CD4-positive, CD25-positive, alpha-beta regulatory T cell (primary cell): Measurements from ENCODE around the gene DCAF17. TPM values are rescaled to one million over a fixed set of nuclear protein-coding genes. Genes with fewer than 3 reads are reported as not detected.

ENCODE experiments used
- ATAC-seq, 2 donors: fragments of 150-1000 bp; cut with Tn5 transposase; one replicate each; pipeline ENCODE4 v1.10.0; 2021; ENCODE audit warnings: low read depth in 2 of 2, moderate number of reproducible peaks in 2 of 2, moderate library complexity in 1 of 2
- DNase-seq, 3 donors: peaks; one replicate each; pipeline versions ENCODE4 v3.0.0 to v3.0.0-alpha.2; 2012 to 2022; ENCODE audit warnings: mixed read lengths in 1 of 3
- H3K27ac ChIP-seq: one replicate; pipeline ENCODE4 v1.7.0; 2013; ENCODE audit warnings: mild to moderate bottlenecking, low read length; ENCODE audit not compliant: insufficient read depth, poor library complexity, severe bottlenecking
- H3K27me3 ChIP-seq: one replicate; pipeline ENCODE4 v1.7.0; 2013; ENCODE audit warnings: low read length; ENCODE audit not compliant: control insufficient read depth, insufficient read depth
- H3K36me3 ChIP-seq: one replicate; pipeline ENCODE4 v1.7.0; 2013; ENCODE audit warnings: mild to moderate bottlenecking, low read length, moderate library complexity; ENCODE audit not compliant: control insufficient read depth, insufficient read depth
- H3K4me1 ChIP-seq: 2 replicates; pipeline ENCODE4 v1.7.0; 2013; ENCODE audit warnings: mild to moderate bottlenecking, low read length; ENCODE audit not compliant: insufficient read depth, control insufficient read depth, poor library complexity, severe bottlenecking
- H3K4me3 ChIP-seq: one replicate; pipeline ENCODE4 v1.7.0; 2013; ENCODE audit warnings: low read depth, mild to moderate bottlenecking, low read length, moderate library complexity
- H3K9me3 ChIP-seq, 2 experiments: 1 replicate in 1 of 2; 2 replicates in 1 of 2; pipeline ENCODE4 v1.7.0; 2013; ENCODE audit warnings: low read length in 2 of 2, mild to moderate bottlenecking in 1 of 2, moderate library complexity in 1 of 2; ENCODE audit not compliant: control insufficient read depth in 2 of 2
- H3K27ac Mint-ChIP-seq, 3 donors: one replicate each; pipeline ENCODE4 v1.8.0; 2020 to 2022; ENCODE audit warnings: mild to moderate bottlenecking in 3 of 3, mixed read lengths in 3 of 3, moderate library complexity in 2 of 3
- H3K27me3 Mint-ChIP-seq: one replicate; pipeline ENCODE4 v1.8.0; 2022; ENCODE audit warnings: mild to moderate bottlenecking, mixed read lengths
- H3K36me3 Mint-ChIP-seq: one replicate; pipeline ENCODE4 v1.8.0; 2020; ENCODE audit warnings: mixed read lengths
- H3K4me1 Mint-ChIP-seq, 4 donors: one replicate each; pipeline ENCODE4 v1.8.0; 2020 to 2022; ENCODE audit warnings: mixed read lengths in 4 of 4, mild to moderate bottlenecking in 1 of 4
- H3K4me3 Mint-ChIP-seq, 4 donors: one replicate each; pipeline ENCODE4 v1.8.0; 2020 to 2022; ENCODE audit warnings: mild to moderate bottlenecking in 4 of 4, mixed read lengths in 4 of 4, moderate library complexity in 3 of 4
- H3K9me3 Mint-ChIP-seq, 7 donors: one replicate each; pipeline ENCODE4 v1.8.0; 2020 to 2022; ENCODE audit warnings: mixed read lengths in 7 of 7, mild to moderate bottlenecking in 3 of 7, moderate library complexity in 2 of 7
- polyA plus RNA-seq, 4 donors: library from polyadenylated mRNA; unstranded; fragments of 300-500 nt; fragmentation: Illumina TruSeq; gene quantifications; one replicate each; pipeline ENCODE4 v1.2.3, GENCODE V29; 2021
- total RNA-seq: library from RNA; stranded (reverse); gene quantifications from one replicate; pipeline ENCODE4 v1.2.3, GENCODE V29; 2022

Gene DCAF17
- total and polyA plus RNA-seq, 5 donors from 2014 or later, result 10.3 to 18.4 (median 12.7) TPM

DNA sequence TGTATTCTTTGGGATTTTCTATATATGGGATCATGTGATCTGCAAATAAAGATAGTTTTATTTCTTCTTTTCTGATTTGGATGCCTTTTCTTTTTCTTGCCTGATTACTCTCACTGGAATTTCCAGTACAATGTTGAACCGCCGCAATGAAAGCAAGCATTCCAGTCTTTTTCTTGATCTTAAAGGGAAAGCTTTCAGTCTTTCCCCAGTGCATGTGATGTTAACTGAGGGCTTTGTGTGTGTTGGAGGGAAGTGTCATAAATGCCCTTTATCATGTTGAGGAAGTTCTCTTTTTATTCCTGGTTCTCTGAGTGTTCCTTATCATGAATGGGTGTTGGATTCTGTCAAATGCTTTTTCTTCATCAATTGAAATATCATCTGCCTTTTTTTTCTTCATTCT lies 71.3 kb downstream of the DCAF17 start:
- DNase-seq, result no peak
- no peak overlapping the region for H3K4me3 ChIP-seq
- H3K4me3 Mint-ChIP-seq, result no peak overlapping the region
- no peak overlapping the region for H3K27ac Mint-ChIP-seq
- H3K9me3 ChIP-seq, result no peaks in the 10 kb centered on the region
- ATAC-seq, result no peak
- H3K36me3 Mint-ChIP-seq, result peaks cover 4% of the 10 kb centered on the region
- no peaks in the 10 kb centered on the region for H3K27me3 ChIP-seq
- H3K36me3 ChIP-seq, result no peaks in the 10 kb centered on the region
- H3K4me1 Mint-ChIP-seq, result peaks cover 0 to 5% (median 2%) of the 10 kb centered on the region in 4 donors
- no peaks in the 10 kb centered on the region for H3K4me1 ChIP-seq
- peaks cover 5% of the 10 kb centered on the region for H3K27me3 Mint-ChIP-seq
- peaks cover 0 to 7% (median 0%) of the 10 kb centered on the region in 7 donors for H3K9me3 Mint-ChIP-seq
- no peak overlapping the region for H3K27ac ChIP-seq

DNA sequence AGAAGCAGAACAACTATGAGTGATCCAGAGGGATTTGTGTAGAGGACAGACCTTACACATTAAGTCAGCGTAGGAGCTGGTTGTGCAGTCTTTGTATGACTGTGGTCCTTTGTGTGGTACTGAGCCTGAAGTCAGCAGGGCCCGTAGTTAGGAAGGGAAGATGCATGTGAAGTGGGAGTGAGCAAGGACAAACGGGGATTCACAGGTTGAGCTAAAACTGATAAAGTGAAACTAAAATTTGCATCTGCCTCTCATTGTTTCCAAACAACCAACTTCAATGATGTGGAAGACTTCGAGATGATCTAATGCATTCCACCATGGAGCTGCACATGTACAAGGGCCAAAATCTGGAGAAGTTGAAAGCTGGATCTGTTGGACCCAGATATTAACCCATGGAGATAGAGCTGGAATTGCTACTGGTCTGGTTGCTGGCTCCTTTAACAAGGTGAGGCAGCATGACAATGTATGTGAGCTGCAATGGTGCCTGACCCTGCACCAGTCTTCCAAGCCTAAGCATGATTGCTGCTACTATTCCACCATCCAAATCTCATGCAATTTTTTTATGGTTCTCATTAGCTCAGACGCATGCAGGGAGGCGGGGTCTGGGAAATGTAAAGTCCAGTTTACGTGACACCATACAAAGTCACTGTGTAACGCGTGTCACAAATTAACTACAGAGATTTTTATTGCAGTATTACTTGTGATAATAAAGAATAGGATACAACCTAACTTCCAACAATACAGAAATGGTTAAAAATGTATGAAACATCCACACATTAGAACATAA lies 76.1 kb downstream of the DCAF17 start:
- Histone ChIP-seq H3K27me3 (no peaks in the 10 kb centered on the region), H3K9me3 (no peaks in the 10 kb centered on the region), H3K27ac (no peak overlapping the region), H3K4me3 (peak overlapping the region; percentile 33), H3K36me3 (no peaks in the 10 kb centered on the region), H3K4me1 (no peaks in the 10 kb centered on the region)
- Mint-ChIP-seq H3K27me3 (peaks cover 11% of the 10 kb centered on the region), H3K27ac (peak overlapping the region in 1 of 3 donors; percentile 2), H3K4me1 (peaks cover 0 to 9% (median 2%) of the 10 kb centered on the region in 4 donors), H3K9me3 (no peaks in the 10 kb centered on the region), H3K4me3 (peak overlapping the region in 1 of 4 donors; percentile 1), H3K36me3 (peaks cover 8% of the 10 kb centered on the region)
- DNase-seq (no peak), ATAC-seq (no peak)

DNA sequence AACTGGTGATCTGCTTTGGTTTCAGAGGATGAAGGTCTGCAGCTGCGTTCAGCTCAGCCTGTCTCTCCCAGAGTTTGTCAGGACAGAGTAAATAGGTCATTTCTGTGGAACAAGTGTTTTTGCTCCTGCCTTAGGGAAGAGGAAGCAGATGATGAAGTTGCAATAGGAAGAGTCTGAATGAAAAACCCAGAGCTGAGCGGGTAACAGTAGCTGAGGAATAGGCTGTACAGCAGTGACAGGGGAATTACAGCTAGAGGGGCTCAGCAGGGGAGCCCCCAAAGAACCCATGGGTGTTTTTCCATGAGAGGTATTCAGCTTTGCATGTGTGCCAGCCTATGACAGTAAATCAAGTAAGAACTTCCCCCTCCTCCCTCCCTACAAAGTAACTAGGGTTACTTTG lies 78.0 kb downstream of the DCAF17 start:
- Mint-ChIP-seq H3K9me3 (peaks cover 0 to 1% (median 0%) of the 10 kb centered on the region in 7 donors), H3K27ac (no peak overlapping the region), H3K4me1 (peaks cover 0 to 9% (median 2%) of the 10 kb centered on the region in 4 donors), H3K27me3 (peaks cover 16% of the 10 kb centered on the region), H3K36me3 (peaks cover 8% of the 10 kb centered on the region), H3K4me3 (no peak overlapping the region)
- no peak for ATAC-seq
- no peak for DNase-seq
- Histone ChIP-seq H3K9me3 (no peaks in the 10 kb centered on the region), H3K4me1 (no peaks in the 10 kb centered on the region), H3K36me3 (no peaks in the 10 kb centered on the region), H3K27ac (no peak overlapping the region), H3K4me3 (no peak overlapping the region), H3K27me3 (no peaks in the 10 kb centered on the region)

DNA sequence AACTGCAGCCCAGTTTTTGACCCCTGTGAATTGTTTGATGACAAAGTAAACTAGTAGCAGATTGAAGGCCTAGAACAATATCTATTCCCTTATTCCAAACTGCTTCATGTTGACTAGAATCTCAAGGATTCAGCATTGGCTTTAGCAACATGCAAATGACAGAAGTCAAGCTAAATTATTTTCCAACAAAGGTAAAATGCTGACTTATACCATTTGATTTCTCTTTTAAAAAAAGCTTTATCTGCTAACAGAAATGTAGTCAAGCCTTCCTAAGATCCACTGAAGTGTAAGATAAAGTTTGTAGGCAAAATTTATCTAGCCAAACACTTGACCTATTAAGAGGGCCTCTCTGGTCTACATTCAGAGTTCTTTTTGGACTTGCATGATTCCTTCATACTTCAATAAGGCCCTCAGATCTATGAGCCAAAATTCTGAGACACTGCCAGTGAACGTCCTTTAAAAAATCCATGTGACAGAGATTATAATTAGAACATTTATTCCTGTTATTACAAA lies 78.7 kb downstream of the DCAF17 start:
- H3K36me3 ChIP-seq, result no peaks in the 10 kb centered on the region
- Mint-ChIP-seq H3K27ac (no peak overlapping the region), H3K27me3 (peaks cover 20% of the 10 kb centered on the region), H3K36me3 (peaks cover 8% of the 10 kb centered on the region), H3K9me3 (peaks cover 0 to 2% (median 0%) of the 10 kb centered on the region in 7 donors), H3K4me1 (peaks cover 0 to 9% (median 2%) of the 10 kb centered on the region in 4 donors), H3K4me3 (no peak overlapping the region)
- H3K27me3 ChIP-seq, result no peaks in the 10 kb centered on the region
- no peak overlapping the region for H3K27ac ChIP-seq
- no peak overlapping the region for H3K4me3 ChIP-seq
- no peaks in the 10 kb centered on the region for H3K9me3 ChIP-seq
- DNase-seq (no peak), ATAC-seq (no peak)
- H3K4me1 ChIP-seq, result no peaks in the 10 kb centered on the region

DNA sequence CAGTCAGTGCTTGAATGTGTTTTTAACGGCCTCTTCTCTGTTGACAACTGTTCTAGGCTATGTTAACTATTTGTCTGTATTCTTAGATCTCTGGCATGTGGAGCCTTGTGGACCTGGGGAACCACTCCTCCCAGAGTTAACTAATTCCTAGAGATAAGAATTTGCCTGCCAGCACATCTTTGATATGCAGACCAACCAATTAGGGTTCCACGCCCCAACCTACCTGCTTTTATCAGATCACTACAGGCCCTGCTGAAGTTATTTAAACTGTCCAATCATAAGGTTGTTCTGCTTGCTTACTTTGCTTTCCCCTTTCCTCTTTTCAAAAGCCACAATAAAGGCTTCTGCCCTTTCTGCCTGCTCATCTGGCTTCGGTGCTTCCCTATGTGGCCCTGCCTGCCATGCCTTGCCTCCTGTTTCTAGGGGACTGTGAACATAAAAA lies 79.7 kb downstream of the DCAF17 start:
- H3K27ac ChIP-seq, result no peak overlapping the region
- H3K9me3 Mint-ChIP-seq, result peaks cover 0 to 2% (median 0%) of the 10 kb centered on the region in 7 donors
- no peak overlapping the region for H3K27ac Mint-ChIP-seq
- H3K27me3 ChIP-seq, result no peaks in the 10 kb centered on the region
- H3K4me1 ChIP-seq, result no peaks in the 10 kb centered on the region
- no peaks in the 10 kb centered on the region for H3K36me3 ChIP-seq
- H3K36me3 Mint-ChIP-seq, result peaks cover 8% of the 10 kb centered on the region
- peaks cover 21% of the 10 kb centered on the region for H3K27me3 Mint-ChIP-seq
- peaks cover 0 to 9% (median 2%) of the 10 kb centered on the region in 4 donors for H3K4me1 Mint-ChIP-seq
- ATAC-seq (no peak), DNase-seq (no peak)
- H3K4me3 Mint-ChIP-seq, result no peak overlapping the region
- no peaks in the 10 kb centered on the region for H3K9me3 ChIP-seq
- no peak overlapping the region for H3K4me3 ChIP-seq

DNA sequence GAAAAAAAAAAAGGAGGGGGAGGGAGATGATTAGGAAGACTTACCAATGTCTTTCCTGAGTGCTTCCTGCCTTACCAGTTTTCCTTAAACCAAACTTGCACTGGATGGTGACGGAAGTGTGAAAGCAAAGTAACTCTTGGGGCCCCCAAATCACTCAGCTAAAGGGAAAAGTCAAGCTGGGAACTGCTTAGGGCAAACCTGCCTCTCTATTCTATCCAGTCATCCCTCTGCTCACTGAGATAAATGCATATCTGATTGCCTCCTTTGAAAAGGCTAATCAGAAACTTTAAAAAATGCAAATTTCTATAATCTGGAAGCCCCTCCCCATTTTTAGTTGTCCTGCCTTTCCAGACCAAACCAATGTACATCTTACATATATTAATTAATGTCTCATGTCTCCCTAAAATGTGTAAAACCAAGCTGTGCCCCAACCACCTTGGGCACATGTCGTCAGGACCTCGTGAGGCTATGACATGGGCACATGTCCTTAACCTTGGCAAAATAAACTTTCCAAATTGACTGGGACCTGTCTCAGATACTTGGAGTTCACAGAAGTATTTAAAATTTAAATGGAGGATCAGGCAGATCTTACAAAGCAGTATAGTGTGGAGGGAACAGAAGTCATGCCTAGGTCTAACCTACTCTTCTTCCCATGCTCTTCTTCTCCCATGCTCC lies 81.0 kb downstream of the DCAF17 start:
- Histone ChIP-seq H3K4me3 (no peak overlapping the region), H3K27me3 (peaks cover 6% of the 10 kb centered on the region), H3K4me1 (no peaks in the 10 kb centered on the region), H3K9me3 (no peaks in the 10 kb centered on the region), H3K27ac (no peak overlapping the region), H3K36me3 (no peaks in the 10 kb centered on the region)
- H3K27me3 Mint-ChIP-seq, result peaks cover 26% of the 10 kb centered on the region
- no peak for DNase-seq
- peaks cover 0 to 2% (median 0%) of the 10 kb centered on the region in 7 donors for H3K9me3 Mint-ChIP-seq
- H3K27ac Mint-ChIP-seq, result no peak overlapping the region
- no peak for ATAC-seq
- H3K4me3 Mint-ChIP-seq, result no peak overlapping the region
- H3K36me3 Mint-ChIP-seq, result peaks cover 5% of the 10 kb centered on the region
- peaks cover 0 to 6% (median under 1%) of the 10 kb centered on the region in 4 donors for H3K4me1 Mint-ChIP-seq

DNA sequence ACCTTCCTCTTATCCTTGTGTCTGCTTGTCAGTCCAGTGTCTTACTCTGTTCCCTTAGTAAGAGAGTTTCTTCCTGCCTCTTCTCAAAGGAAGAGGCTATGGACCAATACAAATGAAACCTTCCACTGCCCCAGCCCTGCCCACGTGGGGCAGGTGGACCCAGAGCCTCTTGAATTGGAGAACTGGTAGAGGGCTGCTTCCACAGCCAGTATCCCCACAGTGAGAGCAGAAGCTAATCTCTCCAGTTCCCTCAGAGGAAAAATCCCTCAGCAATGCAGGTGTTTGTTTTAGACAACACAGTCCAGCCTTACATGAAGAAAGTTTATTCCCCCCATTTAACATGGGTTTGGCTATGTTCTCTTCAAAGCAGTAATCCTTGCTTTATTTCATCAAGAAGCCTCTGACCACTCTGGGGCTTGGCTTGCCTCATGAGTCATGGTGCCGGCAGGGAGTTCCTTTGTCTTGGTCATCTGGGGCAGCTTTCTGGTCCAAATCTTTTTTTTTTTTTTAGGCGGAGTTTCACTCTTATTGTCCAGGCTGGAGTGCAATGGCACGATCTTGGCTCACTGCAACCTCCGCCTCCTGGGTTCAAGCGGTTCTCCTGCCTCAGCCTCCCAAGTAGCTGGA lies 81.8 kb downstream of the DCAF17 start:
- no peak overlapping the region for H3K4me3 Mint-ChIP-seq

More for the DNA sequence above, 81.8 kb downstream of the DCAF17 start:
- H3K4me1 ChIP-seq, result no peaks in the 10 kb centered on the region
- DNase-seq, result no peak
- Mint-ChIP-seq H3K9me3 (peaks cover 0 to 3% (median 0%) of the 10 kb centered on the region in 7 donors), H3K27ac (no peak overlapping the region), H3K27me3 (peaks cover 27% of the 10 kb centered on the region), H3K36me3 (peaks cover 5% of the 10 kb centered on the region), H3K4me1 (peaks cover 0 to 5% (median 0%) of the 10 kb centered on the region in 4 donors)
- H3K36me3 ChIP-seq, result no peaks in the 10 kb centered on the region
- H3K27me3 ChIP-seq, result peaks cover 8% of the 10 kb centered on the region
- no peak for ATAC-seq
- H3K27ac ChIP-seq, result no peak overlapping the region
- H3K9me3 ChIP-seq, result no peaks in the 10 kb centered on the region
- H3K4me3 ChIP-seq, result no peak overlapping the region
